ENCODE measurements around the gene DELE1.

DNA sequence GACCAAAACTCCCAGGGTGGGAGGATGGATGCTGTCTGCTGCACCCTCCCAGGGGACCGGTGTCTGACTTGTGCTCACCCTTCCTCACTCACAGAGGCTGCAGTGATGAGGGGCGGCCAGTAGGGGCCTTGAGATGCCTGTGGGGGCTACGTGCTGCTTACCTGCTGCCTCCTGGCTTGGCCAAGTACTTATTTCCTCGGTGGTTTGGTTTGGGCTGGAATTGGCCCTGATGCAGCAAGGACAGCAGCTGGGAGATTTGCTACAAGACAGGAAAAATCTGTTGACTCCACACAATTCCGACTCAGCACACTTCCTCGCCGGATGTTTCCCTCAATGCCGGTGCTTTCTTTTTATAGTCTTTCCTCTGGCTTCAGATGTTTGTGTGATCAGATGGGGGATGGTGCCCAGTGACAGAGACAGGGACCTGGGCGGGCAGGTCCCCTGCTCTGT lies 27.7 kb downstream of the DELE1 start:
- no peak for TF ChIP-seq POLR2A (IDR thresholded peaks at IDR 0.05)
- peak in 3 of 6 experiments; percentile 11 to 20 (median 19) for TF ChIP-seq CTCF (IDR thresholded peaks at IDR 0.05)
